ENCODE measurements around the gene SCYL1.

The SCYL1 gene

DNA sequence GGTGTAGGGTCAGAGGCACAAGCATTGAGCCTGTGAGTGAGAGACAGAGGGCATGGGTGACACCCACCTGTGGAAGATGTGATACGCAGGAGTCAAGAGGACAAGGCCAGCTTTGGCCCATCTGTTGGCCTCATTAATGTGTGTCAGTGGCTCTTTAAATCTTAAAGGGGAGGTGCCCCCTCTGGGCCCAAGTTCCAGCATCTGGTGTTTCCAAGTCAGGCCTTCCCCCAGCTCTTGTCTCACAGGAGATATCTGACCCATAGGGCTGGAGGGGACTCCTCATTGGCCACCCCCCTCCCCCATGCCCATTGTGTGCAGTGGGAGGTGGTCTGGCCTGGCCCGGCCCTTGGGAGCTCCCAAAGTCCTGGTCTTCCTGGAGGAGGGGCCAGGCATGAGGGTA is 61.8 kb downstream of the SCYL1 start:
- no peak for DNase-seq

Data from NCI-H187 treated with DMSO at 0.1 percent for 48 hours (cell line).